Measurements from ENCODE around the gene ADARB1.

- no peak for TF ChIP-seq CTCF (IDR thresholded peaks at IDR 0.05; ENCODE audit: insufficient read depth, low read length, poor library complexity, severe bottlenecking)
- TF ChIP-seq EZH2phosphoT487 (conservative IDR thresholded peaks at IDR 0.05; ENCODE audit: low read length), result no peak
These were observed 134.2 kb downstream of the ADARB1 start for GRCh38 chr21:45208627-45208951.

Data from SU-DHL-6 (cell line).